DND-41 (cell line): ENCODE measurements around the gene DEAF1.

Source experiments
- ATAC-seq: fragments of 200-7000 bp; cut with Tn5 transposase; 3 replicates; pipeline ENCODE4 v1.9.1; 2021; ENCODE audit warnings: low read depth; ENCODE audit not compliant: insufficient read depth
- DNase-seq: peaks from one replicate; pipeline ENCODE4 v3.0.0-alpha.2; 2020
- H2AFZ ChIP-seq: 2 replicates; pipeline ENCODE4 v1.6.0; 2012; ENCODE audit warnings: low read depth, low read length
- H3K27ac ChIP-seq: 2 replicates; pipeline ENCODE4 v1.5.1; 2012; ENCODE audit warnings: low read length, inconsistent platforms
- H3K27me3 ChIP-seq: fragments of 200-600 bp; sonication (generic); 2 replicates; pipeline ENCODE4 v1.6.0; 2012; ENCODE audit warnings: low read length, mild to moderate bottlenecking, inconsistent platforms; ENCODE audit not compliant: insufficient read depth, poor library complexity
- H3K36me3 ChIP-seq: 2 replicates; pipeline ENCODE4 v1.5.1; 2012; ENCODE audit warnings: low read length, inconsistent platforms; ENCODE audit not compliant: insufficient read depth
- H3K4me1 ChIP-seq: 2 replicates; pipeline ENCODE4 v1.5.1; 2012; ENCODE audit warnings: mild to moderate bottlenecking, low read length; ENCODE audit not compliant: insufficient read depth
- H3K4me2 ChIP-seq: 2 replicates; pipeline ENCODE4 v1.6.0; 2012; ENCODE audit warnings: mild to moderate bottlenecking, moderate library complexity, low read length, inconsistent platforms; ENCODE audit not compliant: insufficient read depth
- H3K4me3 ChIP-seq, 2 experiments: fragments of 200-600 bp in 1 of 2; shearing (Covaris generic) in 1 of 2; 2 replicates each; pipeline ENCODE4 v1.5.1; 2012 to 2016; ENCODE audit warnings: inconsistent platforms in 2 of 2, low read length in 2 of 2, mild to moderate bottlenecking in 2 of 2, low read depth in 1 of 2, moderate library complexity in 1 of 2
- H3K79me2 ChIP-seq: 2 replicates; pipeline ENCODE4 v1.6.0; 2012; ENCODE audit warnings: low read length, inconsistent platforms; ENCODE audit not compliant: insufficient read depth
- H3K9ac ChIP-seq: 2 replicates; pipeline ENCODE4 v1.6.0; 2012; ENCODE audit warnings: low read depth, mild to moderate bottlenecking, inconsistent platforms, low read length, moderate library complexity
- H3K9me3 ChIP-seq: 2 replicates; pipeline ENCODE4 v1.5.1; 2012; ENCODE audit warnings: low read length, moderate library complexity, mild to moderate bottlenecking, inconsistent platforms; ENCODE audit not compliant: insufficient read depth, severe bottlenecking
- H4K20me1 ChIP-seq: 2 replicates; pipeline ENCODE4 v1.6.0; 2012; ENCODE audit warnings: low read length; ENCODE audit not compliant: insufficient read depth
- CTCF ChIP-seq: IDR thresholded peaks from 2 replicates; pipeline ENCODE4 v1.5.1; 2012; ENCODE audit warnings: borderline replicate concordance, low read length, moderate library complexity, mild to moderate bottlenecking; ENCODE audit not compliant: poor library complexity, severe bottlenecking; ENCODE audit errors: extremely low read depth
- EZH2 ChIP-seq: IDR thresholded peaks from 3 replicates; pipeline ENCODE4 v1.6.1; 2012; ENCODE audit warnings: borderline replicate concordance, low read depth, mild to moderate bottlenecking, moderate library complexity, low read length, inconsistent platforms; ENCODE audit not compliant: severe bottlenecking

The DEAF1 gene

GRCh38 chr11:665062-665703, 29.8 kb downstream of the DEAF1 start:
- TF ChIP-seq CTCF (no peak), EZH2 (no peak)
- H3K4me3 ChIP-seq = no peak overlapping the region
- DNase-seq = no peak
- no peak overlapping the region for H3K27ac ChIP-seq
- H2AFZ ChIP-seq = no peak overlapping the region
- H4K20me1 ChIP-seq = peaks cover 26% of the 10 kb centered on the region
- peaks cover 69% of the 10 kb centered on the region for H3K36me3 ChIP-seq
- H3K27me3 ChIP-seq = no peaks in the 10 kb centered on the region
- no peaks in the 10 kb centered on the region for H3K4me1 ChIP-seq
- no peak for ATAC-seq
- H3K9me3 ChIP-seq = no peaks in the 10 kb centered on the region
- peaks cover 20% of the 10 kb centered on the region for H3K79me2 ChIP-seq
- H3K4me2 ChIP-seq = no peak overlapping the region
- H3K9ac ChIP-seq = no peak overlapping the region

- no peak overlapping the region for H3K4me3 ChIP-seq
- H3K9me3 ChIP-seq = no peaks in the 10 kb centered on the region
- peak; percentile 61; the same call in 1 of the 3 replicates for ATAC-seq
- TF ChIP-seq CTCF (peak; percentile 65), EZH2 (no peak)
- H3K4me1 ChIP-seq = no peaks in the 10 kb centered on the region
- no peak overlapping the region for H2AFZ ChIP-seq
- H4K20me1 ChIP-seq = peaks cover 30% of the 10 kb centered on the region
- H3K27ac ChIP-seq = no peak overlapping the region
- peaks cover 20% of the 10 kb centered on the region for H3K79me2 ChIP-seq
- H3K27me3 ChIP-seq = no peaks in the 10 kb centered on the region
- H3K36me3 ChIP-seq = peaks cover 83% of the 10 kb centered on the region
- H3K4me2 ChIP-seq = no peak overlapping the region
- H3K9ac ChIP-seq = no peak overlapping the region
- no peak for DNase-seq
Measured at GRCh38 chr11:662689-663274, 32.2 kb downstream of the DEAF1 start.

GRCh38 chr11:660681-661444, 34.2 kb downstream of the DEAF1 start:
- Histone ChIP-seq H3K4me3 (no peak overlapping the region), H3K27ac (no peak overlapping the region)

GRCh38 chr11:660281-660680, 34.7 kb downstream of the DEAF1 start:
- Histone ChIP-seq H3K4me2 (no peak overlapping the region), H3K4me3 (no peak overlapping the region), H3K36me3 (peaks cover 82% of the 10 kb centered on the region), H3K9me3 (no peaks in the 10 kb centered on the region), H3K9ac (no peak overlapping the region), H3K79me2 (peaks cover 19% of the 10 kb centered on the region), H2AFZ (no peak overlapping the region), H3K4me1 (no peaks in the 10 kb centered on the region), H3K27ac (no peak overlapping the region), H4K20me1 (peaks cover 41% of the 10 kb centered on the region), H3K27me3 (no peaks in the 10 kb centered on the region)
- DNase-seq (no peak), ATAC-seq (no peak)
- TF ChIP-seq EZH2 = no peak
- TF ChIP-seq CTCF = no peak

More at GRCh38 chr11:660681-661444, 34.2 kb downstream of the DEAF1 start:
- H3K27me3 ChIP-seq = no peaks in the 10 kb centered on the region
- H3K4me1 ChIP-seq = no peaks in the 10 kb centered on the region
- no peak overlapping the region for H2AFZ ChIP-seq
- ATAC-seq (no peak), DNase-seq (no peak)
- H3K79me2 ChIP-seq = peaks cover 20% of the 10 kb centered on the region
- no peak overlapping the region for H3K9ac ChIP-seq
- H3K9me3 ChIP-seq = no peaks in the 10 kb centered on the region
- TF ChIP-seq EZH2 = no peak
- no peak overlapping the region for H3K4me2 ChIP-seq
- peaks cover 41% of the 10 kb centered on the region for H4K20me1 ChIP-seq
- peaks cover 84% of the 10 kb centered on the region for H3K36me3 ChIP-seq
